NCI-H510A (cell line): Measurements from ENCODE around the gene MTMR3.
A peak's percentile ranks its signal among the peaks of the same experiment; 100 is the strongest.

Experiments
- DNase-seq: peaks from one replicate; lab custom pipeline; 2025; lab: John Stamatoyannopoulos, UW

The MTMR3 gene

DNA sequence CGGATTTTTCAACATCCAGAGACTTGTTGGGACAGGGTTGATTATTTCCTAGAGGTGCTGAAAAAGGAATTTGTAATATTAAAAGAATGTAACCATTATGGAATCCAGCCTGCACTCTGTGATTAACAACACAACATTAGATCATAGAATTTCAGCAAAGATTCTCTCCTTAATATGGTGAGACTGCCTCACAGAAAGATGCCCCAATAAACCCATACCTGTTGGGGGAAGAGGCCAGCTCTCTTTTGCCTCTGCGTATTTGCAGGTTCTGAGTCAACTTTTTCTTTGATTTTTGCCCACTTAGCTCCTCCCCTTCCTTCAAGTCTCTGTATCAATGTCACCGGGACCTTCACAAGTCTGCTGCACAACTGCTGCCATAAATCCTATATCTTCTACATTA, 12.4 kb upstream of the MTMR3 start:
- no peak for DNase-seq

DNA sequence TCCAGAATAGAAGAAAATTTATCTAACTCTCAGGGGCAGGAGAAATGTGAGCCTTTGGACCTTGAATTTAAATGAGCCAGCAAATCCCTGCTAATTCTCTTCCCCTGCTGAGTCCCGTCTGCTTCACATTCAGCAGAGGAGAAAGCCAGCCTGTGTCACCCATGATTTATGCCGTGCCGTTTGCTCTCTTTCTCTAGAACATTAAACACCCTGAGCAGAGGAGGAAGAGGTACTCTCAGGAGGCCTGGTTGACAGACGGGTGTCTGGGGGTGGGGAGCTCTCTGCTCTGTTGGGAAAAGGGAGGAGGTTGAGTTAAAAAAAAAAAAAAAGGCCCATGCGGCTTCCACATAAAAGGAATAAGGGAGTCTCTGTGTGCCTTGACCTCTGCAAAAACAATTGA, 11.3 kb upstream of the MTMR3 start:
- DNase-seq: peak; percentile 5

DNA sequence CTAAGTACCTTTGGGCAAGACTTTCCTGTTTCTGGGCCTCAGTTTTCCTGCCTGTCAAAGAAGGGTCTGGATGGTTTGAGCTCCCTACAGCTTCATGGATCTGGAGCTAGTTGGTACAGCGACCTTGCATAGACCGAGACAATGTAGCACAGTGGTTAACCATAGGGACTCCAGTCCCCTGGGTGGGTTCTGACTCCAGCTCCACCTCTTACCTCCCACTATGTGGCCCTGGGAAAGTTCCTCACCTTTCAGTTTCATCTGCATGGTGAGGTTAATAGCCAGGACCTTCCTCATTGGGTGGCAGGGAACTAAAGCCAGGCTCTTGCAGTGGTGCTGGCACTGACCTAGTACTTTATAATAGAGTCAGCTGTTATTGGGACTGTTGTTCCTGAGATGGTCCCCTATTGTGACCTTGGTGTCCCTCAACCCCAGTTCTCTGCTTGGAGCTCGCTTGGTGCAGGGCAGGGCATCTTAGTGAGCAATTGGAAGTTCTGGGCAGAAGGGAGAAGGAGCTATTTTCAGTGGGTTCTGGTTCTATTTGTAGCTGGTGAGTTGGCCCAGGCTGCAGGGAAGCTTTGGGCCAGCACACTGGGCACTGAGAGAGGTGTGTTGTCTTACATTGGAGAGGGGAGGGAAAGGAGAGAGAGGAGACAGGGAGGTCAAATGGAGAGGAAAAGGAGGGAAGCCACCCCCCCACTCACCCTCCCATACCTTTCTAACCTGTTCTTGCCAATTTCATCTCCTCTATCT, 10.7 kb upstream of the MTMR3 start:
- no peak for DNase-seq

DNA sequence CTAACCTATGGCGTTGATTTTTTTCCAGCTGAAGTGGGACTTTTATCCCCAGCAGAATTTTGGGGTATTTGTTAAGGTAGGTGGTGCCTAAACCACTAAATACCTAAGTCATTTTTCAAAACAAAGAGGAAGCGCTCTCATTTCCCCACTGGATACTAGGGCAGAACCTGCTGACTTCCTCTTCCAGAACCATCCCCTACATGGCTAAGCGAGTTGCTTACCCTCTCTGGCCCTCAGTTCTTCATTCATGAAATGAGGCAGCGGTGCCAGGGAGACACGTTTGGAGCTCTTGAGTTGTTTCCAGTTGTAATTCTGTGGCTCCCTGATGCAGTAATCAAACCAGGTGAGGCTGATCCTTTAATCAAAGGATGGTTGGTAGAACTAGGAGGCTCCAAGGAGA, 10.0 kb upstream of the MTMR3 start:
- DNase-seq: no peak

DNA sequence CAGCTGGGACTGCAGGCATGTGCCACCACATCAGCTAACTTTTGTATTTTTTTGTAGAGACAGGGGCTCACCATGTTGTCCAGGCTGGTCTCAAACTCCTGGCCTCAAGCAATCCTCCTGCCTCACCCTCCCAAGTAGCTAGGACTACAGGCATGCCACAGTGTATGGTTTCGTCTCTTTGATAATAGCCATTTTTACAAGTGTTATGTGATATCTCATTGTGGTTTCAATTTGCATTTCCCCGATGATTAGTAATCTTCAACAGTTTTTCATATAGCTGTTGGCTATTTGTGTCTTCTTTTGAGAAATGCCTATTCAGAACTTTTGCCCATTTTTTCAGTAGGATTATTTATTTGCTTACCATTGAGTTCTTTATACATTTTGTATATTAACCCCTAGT, 9.0 kb upstream of the MTMR3 start:
- no peak for DNase-seq

DNA sequence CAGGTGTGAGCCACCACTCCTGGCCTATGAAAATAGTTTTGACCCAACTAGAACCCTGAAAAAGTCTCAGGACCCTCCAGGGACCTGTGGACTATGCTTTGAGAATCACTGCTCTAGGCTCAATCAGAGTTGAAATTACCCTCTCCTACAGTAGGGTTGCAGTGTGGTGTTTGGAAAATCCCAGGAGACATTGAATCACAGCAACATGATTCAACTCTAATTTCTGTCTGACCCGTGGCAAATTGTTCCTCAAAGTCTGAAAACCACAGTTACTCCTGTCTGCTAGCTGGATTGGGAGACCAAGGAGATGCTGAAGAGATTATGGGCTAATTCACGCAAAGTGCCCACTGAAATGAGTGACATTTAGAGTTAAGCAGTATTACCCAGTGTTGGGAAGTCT, 5.4 kb upstream of the MTMR3 start:
- no peak for DNase-seq

DNA sequence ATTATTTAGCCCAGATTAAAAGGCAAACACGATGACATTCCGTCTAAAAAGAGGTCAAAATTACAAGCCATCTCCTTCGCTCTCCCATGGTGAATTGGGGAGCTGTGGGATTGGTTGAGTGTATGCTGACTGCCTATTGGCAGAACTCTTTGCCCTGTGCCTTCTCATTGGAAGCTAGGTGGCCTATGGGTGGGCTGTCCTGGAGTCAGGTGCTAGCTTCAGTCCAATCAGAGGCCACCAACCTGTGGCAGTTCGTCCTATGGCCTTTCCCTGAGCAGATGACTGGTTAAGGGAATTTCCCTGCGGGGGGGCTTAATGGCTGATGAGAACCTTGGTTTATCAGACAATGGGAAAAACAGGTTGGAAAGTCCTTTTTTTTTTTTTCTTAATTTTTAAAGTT, 3.2 kb upstream of the MTMR3 start:
- DNase-seq: no peak

DNA sequence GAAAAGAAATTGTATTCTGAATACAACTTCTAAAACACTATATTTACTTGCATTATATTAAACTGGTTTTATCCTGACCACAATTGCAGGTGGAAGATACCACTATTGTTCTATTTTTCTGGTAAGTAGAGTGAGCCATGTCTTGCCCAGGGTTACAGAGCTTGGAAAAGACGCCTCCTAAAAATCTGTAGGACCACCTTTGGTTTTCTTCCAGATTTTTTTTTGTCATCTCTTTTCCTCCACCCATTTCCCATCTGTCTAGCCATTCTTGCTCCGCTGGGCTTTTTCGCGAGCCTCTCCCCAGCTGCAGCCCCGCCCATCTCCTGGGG, 294 bp upstream of the MTMR3 start:
- no peak for DNase-seq

DNA sequence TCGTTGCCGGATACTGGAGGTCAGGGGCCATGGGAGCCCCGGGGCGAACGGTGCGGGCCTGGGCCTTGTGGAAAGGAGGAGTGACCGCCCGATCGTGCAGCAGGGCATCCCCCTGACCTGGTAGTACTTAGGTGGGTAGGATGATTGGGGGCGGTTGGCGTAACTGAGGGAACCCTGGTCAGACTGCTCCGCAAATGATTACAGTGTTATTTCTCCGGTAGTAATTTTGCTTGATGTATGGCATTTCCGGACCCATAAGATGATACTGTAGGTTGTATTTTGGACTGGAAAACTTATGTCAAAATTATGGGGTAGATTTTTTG, 762 bp downstream of the MTMR3 start:
- no peak for DNase-seq

DNA sequence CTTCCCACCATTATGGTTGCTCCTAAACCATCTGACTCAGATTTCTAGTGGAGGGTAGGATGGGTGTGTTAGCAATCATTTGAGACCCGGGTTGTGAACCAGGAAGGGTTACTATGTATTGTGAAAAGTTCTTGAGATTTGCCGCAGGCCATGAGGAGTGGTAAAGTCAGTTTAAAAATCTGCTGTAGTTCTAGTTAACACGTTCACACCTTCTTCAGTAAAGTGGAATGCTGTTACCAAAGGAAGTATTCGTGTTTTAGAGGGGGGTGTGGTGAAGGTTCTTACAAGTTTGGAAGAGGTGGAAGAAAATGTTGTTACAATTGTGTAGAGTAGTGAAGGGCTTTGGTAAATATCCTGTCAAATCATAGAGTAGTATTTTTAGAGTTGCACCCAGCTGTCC, 2.6 kb downstream of the MTMR3 start:
- DNase-seq: no peak

DNA sequence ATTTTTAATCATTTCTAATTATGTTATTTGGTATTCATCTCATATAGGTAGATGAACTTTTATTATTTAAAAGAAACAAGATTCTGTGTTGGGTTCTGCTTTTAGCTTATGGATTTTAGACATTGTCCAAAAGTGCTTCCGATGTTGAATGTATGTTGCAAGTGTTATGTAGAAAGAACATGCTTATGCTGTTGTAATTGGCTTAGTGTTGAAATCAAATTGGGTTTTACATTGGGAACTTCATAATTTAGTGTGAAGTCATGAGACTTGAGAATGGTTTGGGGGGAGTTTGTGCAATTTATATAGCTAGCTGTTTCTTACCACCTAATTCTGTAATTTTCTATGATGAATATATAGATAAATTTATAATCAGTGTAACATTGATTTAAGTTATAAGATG, 3.6 kb downstream of the MTMR3 start:
- DNase-seq: no peak

DNA sequence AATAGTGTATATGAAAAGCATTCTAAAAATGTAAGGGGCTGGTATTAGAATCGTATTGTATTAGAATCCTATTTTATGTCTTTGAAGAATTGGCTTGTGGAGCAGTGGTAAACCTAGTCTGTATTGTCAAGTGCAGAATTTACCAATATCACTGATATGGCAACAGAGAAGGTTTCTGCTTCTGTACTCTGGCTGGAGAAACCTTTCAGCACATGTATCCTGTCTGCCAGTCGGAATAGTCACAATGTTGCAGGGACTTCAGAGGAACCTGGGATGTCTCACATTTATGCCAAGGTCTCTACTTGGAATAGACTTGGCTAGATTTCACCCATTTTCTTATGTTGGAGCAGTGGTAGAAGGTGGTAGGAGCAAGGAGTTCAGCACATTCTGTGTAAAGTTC, 4.4 kb downstream of the MTMR3 start:
- DNase-seq: no peak

DNA sequence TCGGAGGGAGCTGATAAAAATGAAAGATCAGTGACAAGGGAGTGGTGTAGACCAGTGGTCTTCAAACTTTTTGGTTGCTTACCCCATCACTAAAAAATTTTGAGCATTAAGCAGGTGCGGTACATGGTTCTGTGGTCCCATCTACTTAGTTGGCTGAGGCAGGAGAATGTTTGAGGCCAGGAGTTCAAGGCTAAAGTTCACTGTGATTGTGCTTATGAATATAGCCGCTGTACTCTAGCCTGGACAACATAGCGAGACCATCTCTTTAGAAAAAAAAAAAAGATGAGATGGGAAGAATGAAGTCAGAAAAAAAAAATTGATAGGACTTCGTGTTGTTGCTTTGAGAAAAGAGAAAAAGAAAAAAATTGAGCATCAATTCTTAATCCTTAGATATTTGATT, 7.8 kb downstream of the MTMR3 start:
- DNase-seq: no peak

DNA sequence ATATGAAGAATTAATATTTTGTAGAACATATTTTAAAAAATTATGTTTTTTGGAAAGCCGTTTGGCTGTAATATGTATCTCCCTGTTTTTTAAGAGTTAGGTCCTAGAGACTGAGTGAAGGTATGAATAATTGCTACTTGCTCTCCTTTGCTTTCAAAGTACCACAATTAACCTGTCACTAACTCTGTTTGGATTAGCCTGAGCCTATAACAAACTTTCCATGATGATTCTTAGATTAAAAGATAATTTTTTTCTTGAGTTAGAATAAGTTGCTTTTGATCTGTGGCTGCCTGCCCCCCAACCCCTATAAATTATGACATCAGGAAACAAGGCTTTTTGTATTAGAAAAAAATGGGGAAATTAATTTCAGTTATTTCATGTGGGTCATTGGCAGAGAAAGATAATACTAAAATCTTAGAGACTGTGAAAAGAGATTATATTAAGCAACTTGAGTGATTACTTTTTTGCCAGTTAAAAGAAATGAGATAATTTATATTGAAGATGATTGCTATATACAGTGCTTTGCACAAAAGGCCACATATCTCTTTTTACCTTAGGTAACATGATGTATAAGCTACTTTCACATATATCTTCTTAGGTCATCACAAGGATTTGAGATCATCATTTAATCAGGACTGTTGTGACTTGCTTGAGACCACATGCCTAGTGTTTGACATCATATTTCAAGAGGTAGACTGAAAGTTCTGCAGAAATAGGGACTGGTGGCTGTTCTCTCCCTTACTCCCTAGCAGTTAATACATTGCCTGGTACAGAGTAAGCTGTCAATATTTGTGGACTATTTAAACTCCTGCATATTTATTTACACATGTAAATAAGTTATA, 9.6 kb downstream of the MTMR3 start:
- no peak for DNase-seq

DNA sequence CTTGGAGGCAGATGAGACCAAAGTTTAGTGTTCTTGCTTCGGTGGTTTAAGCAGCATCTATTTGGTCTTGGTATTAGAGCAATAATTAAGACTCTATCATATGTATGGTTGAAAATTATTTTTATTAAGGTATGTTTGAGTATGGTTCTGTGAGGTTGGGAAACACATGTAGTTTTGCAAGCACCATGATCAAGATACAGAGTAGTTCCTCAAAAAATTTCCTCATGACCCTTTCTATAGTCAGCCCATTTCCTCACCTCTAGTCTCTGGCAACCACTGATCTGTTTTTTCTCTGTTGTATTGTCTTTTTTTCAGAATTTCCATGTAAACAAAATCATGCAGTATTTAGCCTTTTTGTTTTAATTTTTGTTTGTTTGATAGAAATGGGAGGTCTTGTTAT, 18.4 kb downstream of the MTMR3 start:
- no peak for DNase-seq

DNA sequence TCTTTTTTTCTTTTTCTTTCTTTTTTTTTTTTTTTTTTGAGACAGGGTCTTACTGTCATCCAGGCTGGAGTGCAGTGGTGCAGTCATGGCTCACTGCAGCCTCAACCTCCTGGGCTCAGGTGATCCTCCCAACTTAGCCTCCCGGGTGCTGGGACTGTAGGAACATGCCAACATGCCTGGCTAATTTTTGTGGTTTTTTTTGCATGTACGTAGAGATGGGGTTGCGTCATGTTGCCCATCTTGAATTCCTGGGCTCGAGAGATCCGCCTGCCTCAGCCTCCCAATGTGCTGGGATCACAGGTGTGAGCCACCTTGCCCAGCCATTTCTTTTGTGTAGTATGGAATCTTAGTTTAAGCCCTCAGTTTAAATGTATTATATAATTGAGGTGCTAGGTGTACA, 20.4 kb downstream of the MTMR3 start:
- DNase-seq: no peak

DNA sequence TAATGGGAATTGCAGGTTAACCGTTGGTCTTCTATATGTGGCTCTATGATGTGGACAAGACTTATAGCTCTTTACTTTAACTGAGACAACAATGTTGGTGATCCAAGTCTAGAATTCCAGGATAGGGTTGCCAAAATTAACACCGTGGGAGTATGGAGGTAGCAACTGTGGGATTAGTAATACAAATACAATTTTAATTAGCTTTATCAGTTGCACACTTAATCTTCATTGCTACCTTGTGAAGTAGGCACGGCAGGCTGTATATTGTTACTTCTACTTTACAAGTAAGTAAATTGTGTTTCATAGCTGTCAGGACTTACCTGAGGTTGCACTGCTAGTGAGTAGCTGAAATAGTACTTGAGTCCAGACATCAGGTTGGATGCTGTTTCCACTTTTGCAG, 21.0 kb downstream of the MTMR3 start:
- DNase-seq: no peak

DNA sequence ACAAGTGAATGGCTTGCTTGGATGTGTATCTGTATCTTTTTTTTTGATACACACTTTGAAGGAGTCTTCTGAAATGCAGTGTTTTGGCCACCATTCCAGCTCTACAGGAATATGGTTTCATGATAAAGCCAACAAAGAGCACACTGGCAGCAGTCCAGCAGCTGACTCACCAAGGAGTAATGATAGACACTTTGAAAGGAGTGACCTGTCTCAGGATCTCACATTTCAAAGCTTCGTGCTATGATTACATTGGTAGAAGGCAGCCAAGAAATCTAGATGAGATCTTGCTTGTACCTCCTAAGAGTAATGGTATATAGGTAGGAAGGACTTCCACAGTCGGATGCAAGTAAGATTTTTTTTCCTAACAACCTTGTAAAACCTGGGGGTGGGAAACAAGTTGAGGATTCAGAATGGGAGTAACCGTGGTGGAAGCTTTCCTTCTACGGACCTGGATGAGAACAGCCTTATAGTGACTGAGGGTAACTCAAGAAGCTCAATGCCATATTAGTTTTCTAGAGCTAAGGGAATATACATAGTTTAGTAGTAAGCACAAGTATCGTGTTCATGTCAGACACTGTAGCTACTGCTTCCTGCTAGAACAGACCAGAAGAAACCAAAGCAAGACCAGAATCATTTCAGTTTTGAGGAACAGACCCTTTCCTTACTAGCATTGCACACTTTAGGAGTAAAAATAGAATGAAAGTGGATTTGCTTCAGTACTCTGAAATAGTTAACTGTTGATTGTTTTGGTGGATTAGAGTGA, 25.0 kb downstream of the MTMR3 start:
- DNase-seq: peak; percentile 25

DNA sequence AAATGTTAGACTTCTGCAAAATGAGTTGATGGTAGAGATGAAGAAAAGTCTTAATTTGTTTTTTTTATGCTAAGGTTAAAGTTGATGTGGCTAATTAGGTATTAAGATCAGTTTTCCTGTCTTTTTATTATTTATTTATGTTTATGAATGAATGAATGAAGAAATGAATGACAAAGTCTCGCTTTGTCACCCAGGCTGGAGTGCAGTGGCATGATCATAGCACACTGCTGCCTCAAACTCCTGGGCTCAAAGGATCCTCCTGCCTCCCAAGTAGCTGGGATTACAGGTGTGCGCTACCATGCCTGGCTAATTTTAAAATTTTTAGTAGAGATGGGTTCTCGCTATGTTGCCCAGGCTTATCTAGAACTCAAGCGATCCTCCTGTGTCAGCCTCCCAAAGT, 29.2 kb downstream of the MTMR3 start:
- DNase-seq: no peak

DNA sequence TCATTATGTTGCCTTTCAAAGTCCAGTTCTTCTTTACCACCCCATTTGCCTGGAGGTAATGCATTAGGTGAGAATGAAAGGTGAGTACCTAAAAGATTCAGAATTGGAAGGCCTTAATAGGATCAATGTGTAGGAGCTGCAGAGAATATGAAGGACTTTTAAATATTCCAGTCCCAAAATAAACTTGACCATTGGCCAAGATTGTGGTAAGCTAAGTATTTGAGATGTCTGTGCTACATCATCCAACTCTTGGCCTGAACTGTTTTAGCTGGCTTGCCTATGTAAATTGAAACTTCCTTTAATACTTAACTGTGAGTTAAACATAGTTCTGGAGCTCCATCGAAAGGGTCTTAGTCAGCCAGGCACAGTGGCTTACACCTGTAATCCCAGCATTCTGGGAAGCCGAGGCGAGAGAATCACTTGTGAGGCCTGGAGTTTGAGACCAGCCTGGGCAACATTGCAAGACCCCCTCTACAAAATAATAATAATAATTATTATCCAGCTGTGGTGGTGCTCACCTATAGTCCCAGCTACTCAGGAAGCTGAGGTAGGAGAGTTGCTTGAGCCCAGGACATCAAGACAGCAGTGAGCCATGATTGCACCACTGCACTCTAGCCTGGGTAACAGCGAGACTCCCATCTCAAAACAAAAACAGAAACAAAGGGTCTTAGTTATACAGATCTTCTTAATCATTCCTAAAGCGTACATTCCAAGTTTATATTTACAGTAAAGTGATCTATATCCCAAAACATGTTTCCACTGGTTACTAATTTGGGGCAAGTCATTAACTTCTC, 29.8 kb downstream of the MTMR3 start:
- no peak for DNase-seq

DNA sequence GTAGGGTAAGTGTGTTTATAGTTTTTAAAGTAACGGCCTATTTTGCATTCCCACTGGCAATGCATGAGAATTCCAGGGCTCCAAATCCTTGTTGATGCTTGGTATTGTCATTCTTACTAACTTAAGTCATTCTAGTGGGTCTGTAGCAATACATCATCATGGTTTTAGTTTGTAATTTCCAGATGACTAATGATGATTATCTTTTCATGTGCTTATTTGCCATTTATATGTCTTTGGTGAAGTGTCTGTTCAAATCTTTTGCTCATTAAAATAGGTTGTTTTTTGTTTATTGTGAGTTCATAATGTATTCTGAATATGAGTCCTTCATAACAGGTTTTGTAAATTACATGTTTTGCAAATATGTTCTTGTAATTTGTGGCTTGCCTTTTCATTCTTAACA, 31.2 kb downstream of the MTMR3 start:
- DNase-seq: no peak

DNA sequence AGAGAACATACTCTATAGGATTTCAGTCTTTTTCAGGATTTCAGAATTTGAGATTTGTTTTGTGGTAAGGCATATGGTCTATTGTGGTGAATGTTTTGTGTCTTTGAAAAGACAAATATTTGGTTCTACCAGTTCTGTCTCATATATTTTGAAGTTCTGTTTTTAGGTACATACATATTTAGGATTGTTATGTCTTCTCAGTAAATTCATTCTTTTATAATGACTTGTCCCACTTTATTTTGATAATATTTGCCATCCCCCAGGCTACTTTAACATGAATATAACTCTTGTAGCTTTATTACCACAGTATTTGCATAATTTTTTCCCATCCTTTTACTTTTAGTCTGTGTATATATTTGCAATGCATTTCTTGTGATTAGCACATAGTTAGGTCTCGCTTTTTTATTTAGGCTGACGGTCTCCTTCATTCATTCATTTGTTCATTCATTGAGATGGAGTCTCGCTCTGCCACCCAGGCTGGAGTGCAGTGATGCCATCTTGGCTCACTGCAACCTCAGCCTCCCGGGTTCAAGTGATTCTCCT, 32.1 kb downstream of the MTMR3 start:
- no peak for DNase-seq
